Cardiac septum (tissue), 1 donor: ENCODE measurements around the gene MCTP2. TPM values are rescaled to one million over a fixed set of nuclear protein-coding genes. Genes with fewer than 3 reads are reported as not detected.

Source experiments
- DNase-seq: peaks from one replicate; pipeline ENCODE4 v3.0.0-alpha.2; 2020; ENCODE audit warnings: low spot score
- intact Hi-C: fragments of 100-400 bp; cut with DNase I; formaldehyde crosslinking; loops from one replicate; pipeline ENCODE4 v1.14.0; 2022
- total RNA-seq: library from RNA; stranded (reverse); fragmentation: NEBNext Ultra II Directional; extraction: Animal tissue kit (Norgen Biotek cat#: 25700); gene quantifications from one replicate; pipeline ENCODE4 v1.2.1, GENCODE V29; 2021
- donor health status: DM: no; HTN: no; CAD: no.

MCTP2 gene
- total RNA-seq, 1 donor from 2014 or later, result 1.5 TPM

- no peak for DNase-seq
- intact Hi-C loops, result no loop called here
Measured at GRCh38 chr15:94379986-94380385, 148.6 kb downstream of the MCTP2 start.

DNA sequence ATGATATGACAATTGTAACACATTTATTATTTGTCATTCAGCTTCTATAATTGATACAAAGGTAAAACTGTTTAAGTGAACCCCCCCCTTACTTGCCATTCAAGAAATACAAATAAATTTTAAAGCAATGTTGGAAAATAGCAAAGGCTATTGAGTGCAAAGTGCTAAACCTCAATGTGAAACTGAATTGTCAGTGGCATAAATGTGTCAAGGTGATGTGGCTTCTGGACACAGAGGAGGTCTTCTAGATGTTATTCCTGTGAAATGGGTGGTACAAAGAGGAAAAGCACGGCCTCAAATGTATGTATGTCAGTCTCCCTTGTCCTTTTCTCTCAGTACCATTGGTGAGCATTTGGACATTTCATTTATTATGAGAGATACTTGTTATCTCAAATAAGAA is 149.4 kb downstream of the MCTP2 start:
- intact Hi-C loops, result no loop called here
- no peak for DNase-seq

DNA sequence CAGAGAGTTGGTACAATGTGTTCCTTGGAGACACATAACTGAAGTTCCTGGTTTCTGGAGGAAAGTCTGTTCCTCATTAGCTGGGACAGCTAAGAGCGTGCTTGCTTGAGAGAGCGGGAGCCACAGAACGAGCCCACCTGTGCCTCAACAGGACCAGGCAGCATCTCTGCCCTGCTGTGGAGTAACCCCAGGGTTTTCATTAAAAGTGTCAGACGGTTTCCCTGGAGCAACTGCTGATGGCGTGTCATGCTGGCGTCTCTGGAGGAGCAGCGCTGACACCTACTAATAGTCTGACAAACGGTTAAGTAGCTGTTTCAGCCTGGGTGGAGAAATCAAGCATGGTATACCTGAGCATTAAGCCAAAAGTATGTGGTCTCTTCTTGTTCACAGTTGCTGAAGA is 150.0 kb downstream of the MCTP2 start:
- no peak for DNase-seq
- intact Hi-C loops, result no loop called here

GRCh38 chr15:94383041-94383440 is 151.7 kb downstream of the MCTP2 start:
- intact Hi-C loops, result no loop called here
- DNase-seq, result no peak

DNA sequence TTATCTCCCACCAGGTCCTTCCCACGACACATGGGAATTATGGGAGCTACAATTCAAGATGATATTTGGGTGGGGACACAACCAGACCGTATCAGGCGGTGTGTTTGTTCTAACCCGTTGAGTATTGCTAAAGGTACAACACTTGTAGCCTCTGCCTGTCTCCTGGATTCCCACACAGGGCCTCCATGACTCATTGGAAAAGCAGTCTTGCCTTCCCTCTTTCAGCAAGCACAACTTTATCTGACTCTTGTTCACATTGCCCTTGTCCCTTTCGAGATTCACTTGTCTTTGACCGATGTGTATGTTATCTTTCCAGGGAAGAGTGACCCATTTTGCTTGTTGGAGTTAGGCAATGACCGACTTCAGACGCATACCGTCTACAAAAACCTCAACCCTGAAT is 152.3 kb downstream of the MCTP2 start:
- no peak for DNase-seq
- intact Hi-C loops, result no loop called here

DNA sequence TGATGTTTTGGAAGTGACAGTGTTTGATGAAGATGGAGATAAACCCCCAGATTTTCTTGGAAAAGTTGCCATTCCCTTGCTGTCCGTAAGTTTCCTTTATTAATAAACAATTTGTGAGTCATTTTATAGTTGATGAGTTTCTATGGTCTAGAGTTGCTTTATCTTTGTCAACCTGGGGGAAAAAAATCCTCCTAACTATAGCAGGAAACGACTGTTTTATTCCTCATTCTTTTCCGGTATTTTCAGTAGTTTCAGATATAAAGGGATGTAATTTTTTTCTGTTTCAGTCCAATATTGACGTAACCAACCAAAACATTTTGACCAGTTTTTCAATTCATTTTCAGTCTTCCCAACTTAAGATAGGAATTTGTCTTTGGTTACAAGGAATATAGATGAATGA is 154.1 kb downstream of the MCTP2 start:
- intact Hi-C loops, result no loop called here
- no peak for DNase-seq

- intact Hi-C loops, result no loop called here
- DNase-seq, result no peak
Measured at GRCh38 chr15:94386351-94386750, 155.0 kb downstream of the MCTP2 start.

- DNase-seq, result no peak
- intact Hi-C loops, result no loop called here
Measured at GRCh38 chr15:94387442-94387841, 156.1 kb downstream of the MCTP2 start.

GRCh38 chr15:94387849-94388441 is 156.6 kb downstream of the MCTP2 start:
- DNase-seq, result no peak
- intact Hi-C loops, result no loop called here

- no peak for DNase-seq
- intact Hi-C loops, result loop anchor here (10.0 kb wide), 1 partner anchor 449 kb away; no protein-coding TSS in a partner anchor
Measured at GRCh38 chr15:94395640-94396039, 164.3 kb downstream of the MCTP2 start.

DNA sequence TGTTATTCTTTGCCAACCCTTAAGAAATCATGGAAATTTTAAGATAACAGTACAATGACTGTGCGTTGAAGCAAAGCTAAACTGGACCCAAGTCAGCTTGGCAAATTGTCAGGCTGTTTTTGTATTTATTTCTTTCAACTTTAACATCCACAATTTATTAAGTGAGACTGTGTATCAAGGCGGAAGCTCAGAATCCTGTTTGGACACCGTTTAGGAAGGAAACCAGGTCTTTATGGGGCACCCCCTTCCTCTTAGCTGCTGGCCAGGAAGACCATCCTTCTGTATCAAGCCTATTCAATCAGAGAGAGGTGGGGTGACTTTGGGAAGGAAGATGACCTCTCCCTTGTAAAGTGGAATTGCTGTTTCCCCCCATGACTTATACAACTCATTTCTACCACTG is 166.0 kb downstream of the MCTP2 start:
- intact Hi-C loops, result loop anchor here (10.0 kb wide), 1 partner anchor 447 kb away; no protein-coding TSS in a partner anchor
- DNase-seq, result no peak

GRCh38 chr15:94398001-94398400 is 166.6 kb downstream of the MCTP2 start:
- intact Hi-C loops, result loop anchor here (10.0 kb wide), 1 partner anchor 447 kb away; no protein-coding TSS in a partner anchor
- DNase-seq, result no peak

DNA sequence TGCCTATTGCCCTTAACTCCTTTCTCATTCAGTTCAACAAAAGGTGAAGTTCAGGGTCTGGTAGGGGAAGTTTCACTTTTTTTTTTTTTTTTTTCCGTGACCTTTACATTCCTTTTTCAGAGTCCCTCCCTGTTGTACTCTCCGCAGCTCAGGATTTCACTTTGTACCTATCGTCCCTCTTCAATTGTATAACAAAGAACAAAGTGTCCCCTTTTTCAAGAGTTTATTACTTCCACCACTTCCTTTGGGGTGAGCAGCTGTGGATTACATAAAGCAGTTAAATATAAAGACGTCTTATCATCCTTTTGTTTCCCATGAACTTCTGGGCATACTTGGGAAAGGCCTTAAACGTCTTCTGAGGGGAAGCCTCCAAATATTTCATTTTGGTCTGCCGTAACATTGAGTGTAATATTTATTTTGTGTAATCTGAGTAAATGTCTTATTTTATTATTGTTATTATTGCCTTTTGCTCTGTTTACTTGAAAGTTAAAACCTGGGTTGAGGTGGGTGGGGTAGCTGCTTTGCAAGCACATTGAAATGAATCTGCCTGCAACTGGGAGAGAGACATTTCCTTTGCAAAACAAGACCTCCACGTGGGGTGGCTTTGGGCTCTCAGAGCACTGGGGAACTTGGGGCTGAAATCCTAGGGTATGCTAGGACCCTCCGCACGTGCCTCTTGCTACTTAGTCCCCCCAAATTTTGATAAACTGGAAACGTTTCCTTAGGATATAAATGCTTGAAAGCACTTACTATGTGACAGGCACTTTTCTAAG is 169.4 kb downstream of the MCTP2 start:
- intact Hi-C loops, result loop anchor here (5.0 kb wide), 1 partner anchor 617 kb away; no protein-coding TSS in a partner anchor
- DNase-seq, result no peak

DNA sequence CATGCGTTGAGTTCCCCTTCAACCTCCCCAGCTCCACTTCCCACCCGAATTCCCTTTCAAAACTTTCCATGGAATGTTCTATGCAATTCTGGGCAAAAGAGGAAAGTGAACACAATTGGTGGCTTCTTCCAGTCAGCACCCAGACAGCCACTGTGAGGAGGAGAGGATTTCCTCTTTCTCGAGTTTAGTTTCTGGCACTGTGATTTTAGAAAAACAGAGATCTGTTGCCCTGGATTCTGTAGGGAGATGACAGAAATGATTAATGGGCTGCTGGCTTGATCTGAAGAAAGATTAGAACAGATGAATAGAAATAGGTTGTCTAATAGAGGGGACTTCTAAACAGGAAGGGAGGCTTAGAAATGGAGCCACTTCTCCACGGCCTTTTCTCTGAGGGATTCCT is 172.0 kb downstream of the MCTP2 start:
- no peak for DNase-seq
- intact Hi-C loops, result loop anchor here (5.0 kb wide), 1 partner anchor 614 kb away; no protein-coding TSS in a partner anchor

DNA sequence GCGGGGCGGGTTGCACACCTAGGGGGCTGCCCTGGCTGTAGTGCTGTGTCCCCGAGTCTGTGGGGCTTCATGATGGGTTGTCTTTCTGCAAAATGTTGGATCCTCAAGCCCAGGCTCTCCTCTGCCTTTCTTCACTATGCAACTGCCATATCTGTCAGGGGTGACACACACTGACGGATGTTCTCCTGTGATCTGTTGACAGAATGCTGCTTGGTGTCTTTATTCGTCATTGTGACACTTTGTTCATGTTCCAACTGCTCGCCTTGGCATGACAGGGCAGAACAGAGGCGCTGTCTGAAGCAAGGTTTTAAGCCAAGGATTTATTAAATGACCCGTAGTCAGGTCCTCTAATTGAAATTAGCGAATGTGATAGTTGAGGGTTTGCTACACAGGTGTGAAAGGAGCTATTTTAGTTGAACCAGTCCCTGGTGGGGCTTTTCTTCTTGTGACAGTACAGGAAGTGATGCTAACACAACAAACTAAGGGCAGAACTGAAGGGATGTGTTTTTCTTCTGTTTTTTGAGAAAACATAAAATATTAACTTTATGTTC is 173.4 kb downstream of the MCTP2 start:
- no peak for DNase-seq
- intact Hi-C loops, result loop anchor here (5.0 kb wide), 1 partner anchor 612 kb away; no protein-coding TSS in a partner anchor

GRCh38 chr15:94411285-94411684 is 179.9 kb downstream of the MCTP2 start:
- no peak for DNase-seq
- intact Hi-C loops, result no loop called here

- intact Hi-C loops, result no loop called here
- no peak for DNase-seq
Measured at GRCh38 chr15:94411846-94412245, 180.5 kb downstream of the MCTP2 start.

DNA sequence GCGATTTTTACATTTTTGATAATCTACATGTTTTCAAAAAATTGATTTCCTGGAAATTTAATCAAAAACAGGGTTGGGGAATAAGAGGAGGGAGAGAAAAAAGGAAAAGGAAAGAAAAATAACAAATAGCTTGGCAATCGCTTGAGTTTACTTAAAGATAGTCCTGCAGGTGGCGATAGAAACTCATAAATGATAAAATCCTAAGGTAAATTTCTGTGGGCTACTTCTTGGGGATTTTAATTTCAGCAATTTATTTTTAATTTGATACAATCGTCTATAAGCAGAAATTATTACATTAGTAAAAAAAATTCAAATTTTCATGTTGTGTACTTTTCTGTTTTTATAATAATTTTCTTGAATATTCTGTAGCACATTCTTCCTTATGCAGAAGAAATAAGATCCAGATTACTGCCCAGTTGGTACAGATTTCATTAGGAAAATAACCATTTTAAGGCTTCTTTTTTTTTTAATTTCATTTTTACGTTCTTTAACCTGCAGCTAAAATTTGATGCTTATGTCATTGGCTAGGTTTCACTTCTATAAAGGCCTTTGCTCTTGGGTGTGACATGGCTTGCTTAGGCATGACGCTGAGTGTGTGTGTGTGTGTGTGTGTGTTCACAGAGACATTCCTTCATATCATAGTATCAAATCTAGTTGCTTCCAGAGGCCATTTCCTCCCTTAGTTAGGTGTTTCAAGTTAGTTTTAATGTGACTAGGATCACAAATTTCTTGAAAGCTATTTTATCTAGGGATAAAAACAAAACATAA is 181.8 kb downstream of the MCTP2 start:
- intact Hi-C loops, result no loop called here
- DNase-seq, result no peak

DNA sequence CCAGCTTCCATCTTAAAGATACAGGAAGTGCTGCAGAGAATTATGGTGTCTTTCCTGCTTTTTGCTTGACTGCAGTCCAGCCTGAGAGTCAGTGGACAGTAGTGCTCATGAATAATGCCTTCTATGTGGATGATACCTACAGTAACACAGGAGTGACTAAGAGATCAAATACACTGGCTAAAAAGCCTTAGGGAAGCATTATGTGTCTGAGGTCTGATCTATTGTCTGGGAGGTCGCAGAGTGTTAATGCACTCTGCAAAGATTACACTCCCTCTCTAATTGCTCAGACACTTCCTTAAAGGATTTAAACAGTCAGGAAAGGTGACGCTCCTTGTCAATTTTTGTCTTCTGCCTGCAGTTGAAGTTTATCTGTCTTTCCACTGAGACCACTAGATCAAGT is 183.6 kb downstream of the MCTP2 start:
- intact Hi-C loops, result no loop called here
- DNase-seq, result no peak

DNA sequence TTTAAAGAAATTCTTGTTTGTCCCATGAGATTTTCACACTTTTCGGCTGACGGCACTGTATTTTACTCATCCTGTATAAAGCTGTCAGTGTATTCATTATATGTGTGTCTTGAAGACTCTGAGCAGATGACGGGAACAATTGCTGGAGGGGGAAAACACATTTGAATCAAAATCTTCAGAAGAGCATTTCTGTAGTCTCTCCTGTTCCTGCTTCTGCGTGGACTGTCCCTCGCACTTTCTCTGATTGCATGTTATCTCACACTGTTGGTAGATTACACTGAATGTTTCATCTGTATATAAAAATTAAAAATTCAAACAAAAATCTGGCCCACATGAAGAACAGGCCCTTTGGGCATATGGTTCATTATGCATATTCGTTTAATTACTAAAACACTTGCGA is 184.9 kb downstream of the MCTP2 start:
- intact Hi-C loops, result no loop called here
- DNase-seq, result no peak
